Fibroblast of lung (primary cell): Measurements from ENCODE around the gene SLPI.

ENCODE experiments used
- CTCF ChIP-seq, 2 donors: IDR thresholded peaks in 1 of 2; conservative IDR thresholded peaks in 1 of 2; 1 replicate in 1 of 2; 2 replicates in 1 of 2; pipeline ENCODE4 v1.5.1; 2011 to 2012; ENCODE audit warnings: low read length in 2 of 2, control low read depth in 1 of 2, inconsistent platforms in 1 of 2, low read depth in 1 of 2, mild to moderate bottlenecking in 1 of 2
- EZH2 ChIP-seq: IDR thresholded peaks from 2 replicates; pipeline ENCODE4 v1.5.1; 2012; ENCODE audit warnings: low read length, control low read depth, mild to moderate bottlenecking; ENCODE audit errors: missing control alignments

DNA sequence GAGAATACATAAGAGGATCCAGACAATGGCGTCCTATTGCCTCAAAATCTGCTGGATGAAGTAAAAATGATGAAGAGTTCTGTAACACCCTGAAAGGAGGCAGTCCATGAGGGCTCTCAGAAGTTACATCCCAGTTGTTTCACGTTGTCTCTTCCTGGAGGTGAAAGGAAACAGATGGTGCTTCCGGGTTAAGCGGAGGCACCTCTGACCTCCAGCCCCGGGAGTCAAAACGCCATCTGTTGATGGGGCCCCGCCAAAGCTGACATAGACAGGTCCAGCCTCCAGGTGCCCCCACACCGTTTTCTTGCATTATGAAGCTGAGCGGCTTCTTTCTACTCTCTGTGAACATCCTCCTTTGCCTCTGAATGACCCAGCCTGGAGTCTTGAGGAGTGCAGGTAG is 23.7 kb downstream of the SLPI start:
- no peak for TF ChIP-seq CTCF (conservative IDR thresholded peaks at IDR 0.05 in 1 of 2, IDR thresholded peaks at IDR 0.05 in 1 of 2; ENCODE audit: low read depth in 1 of 2, low read length in 2 of 2)
- TF ChIP-seq EZH2: no peak
